HG03442 (cell line): ENCODE results near the gene MAP1LC3B2.

Source experiments
- ATAC-seq: cut with Tn5 transposase; IDR thresholded peaks from one replicate; pipeline ENCODE4 v1.9.1; 2021; ENCODE audit warnings: mild to moderate bottlenecking, moderate library complexity; ENCODE audit not compliant: unreplicated experiment

MAP1LC3B2 gene

DNA sequence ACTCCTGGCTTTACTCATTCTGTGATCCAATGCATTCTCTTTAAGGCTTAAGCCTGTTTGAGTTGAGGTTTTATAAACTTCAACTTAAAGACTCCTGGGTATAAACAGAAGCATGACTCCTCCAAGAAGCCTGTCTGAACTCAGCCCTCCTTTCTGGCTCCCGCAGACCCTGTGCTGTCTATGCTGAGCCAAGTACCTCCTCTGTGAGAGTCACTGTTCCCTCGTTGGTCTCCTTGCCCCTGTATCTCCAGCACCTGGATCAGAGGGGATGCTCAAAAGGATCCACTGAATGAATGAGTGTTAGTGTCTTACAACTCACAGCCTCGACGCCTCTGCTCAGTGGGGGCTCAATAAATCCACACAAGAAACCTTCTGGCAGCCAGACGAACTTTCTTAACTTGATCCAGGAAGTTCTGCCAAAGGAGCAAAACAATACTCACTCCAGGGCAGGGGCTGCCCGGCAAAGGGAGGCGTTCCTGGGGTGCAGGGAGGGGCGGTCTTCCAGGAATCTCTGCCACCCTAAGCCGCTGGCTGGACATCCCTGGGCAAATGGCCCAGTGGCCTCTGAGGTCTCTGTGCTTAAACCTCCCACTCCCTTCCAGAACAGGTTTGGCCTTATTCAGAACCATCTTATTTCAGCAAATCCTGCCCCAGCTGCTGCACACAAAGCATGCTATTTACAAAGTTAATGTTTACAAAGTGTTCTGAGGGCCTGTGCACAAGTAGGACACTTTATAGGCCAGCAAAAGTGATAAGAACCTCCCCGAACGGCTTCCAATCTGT lies 32.9 kb downstream of the MAP1LC3B2 start:
- ATAC-seq, result no peak

DNA sequence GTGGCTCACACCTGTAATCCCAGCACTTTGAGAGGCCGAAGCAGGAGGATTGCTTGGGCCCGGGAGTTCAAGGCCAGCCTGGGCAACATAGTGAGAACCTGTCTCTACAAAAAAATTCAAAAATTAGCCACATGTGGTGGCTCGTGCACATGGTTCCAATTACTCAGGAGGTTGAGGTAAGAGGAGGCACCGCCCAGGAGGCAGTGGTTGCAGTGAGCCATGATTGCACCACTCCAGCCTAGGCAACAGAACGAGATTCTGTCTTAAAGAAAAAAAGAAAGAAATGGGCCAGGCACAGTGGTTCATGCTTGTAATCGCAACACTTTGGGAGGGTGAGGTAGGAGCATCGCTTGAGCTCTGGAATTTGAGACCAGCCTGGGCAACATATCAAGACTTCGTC lies 33.5 kb downstream of the MAP1LC3B2 start:
- ATAC-seq, result no peak

DNA sequence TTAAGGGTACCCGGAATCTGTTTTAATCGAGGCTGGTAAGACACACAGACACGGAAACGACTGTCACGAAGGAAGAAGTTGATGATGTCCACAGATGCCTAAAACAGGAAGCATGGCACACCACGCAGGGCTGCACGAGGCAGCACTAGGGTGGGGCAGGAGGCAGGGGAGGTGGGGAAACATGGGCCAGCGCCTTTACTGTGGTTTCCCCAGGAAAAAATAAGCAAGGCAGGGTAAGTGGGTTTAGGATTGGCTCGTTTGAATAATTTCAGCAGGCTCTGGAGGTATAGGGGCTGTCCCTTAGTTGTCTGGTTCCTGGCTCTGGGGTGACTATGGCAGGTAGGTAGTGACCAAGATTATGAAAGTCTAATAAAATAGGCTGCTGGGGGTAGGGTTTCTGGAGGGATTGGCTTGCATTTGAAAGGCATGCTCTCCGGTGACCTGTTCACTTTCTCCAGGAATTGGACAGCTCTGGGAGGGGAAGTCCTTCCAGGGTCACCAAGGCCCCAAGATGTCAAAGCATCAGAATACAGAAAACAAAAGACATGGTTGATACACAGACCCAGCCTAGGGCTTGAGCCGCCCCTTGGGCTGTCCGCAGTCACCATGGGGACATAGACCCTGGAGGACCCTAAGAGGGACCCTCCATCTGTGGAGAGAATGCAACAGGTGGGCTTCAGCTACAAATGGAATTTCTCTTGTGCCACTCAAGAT lies 35.3 kb downstream of the MAP1LC3B2 start:
- no peak for ATAC-seq

DNA sequence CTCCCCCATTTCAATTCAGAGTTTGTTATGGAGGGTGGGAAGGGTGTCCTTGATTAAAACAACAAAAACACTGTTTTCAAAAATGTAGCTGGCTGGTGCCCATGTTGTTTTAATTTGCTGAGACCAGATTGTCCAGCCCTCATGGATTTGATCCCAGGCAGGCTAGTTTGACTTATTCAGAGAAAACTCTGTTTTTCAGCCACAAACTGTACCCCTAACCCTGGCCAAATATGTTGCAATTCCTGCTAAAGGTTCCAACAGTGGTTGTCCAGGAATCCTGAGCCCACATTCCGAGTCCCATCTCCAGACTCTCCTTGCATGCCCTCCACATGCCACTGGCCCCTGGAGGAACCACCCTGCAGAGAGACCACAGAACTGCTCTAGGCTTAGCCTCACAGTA lies 36.0 kb downstream of the MAP1LC3B2 start:
- ATAC-seq, result no peak

DNA sequence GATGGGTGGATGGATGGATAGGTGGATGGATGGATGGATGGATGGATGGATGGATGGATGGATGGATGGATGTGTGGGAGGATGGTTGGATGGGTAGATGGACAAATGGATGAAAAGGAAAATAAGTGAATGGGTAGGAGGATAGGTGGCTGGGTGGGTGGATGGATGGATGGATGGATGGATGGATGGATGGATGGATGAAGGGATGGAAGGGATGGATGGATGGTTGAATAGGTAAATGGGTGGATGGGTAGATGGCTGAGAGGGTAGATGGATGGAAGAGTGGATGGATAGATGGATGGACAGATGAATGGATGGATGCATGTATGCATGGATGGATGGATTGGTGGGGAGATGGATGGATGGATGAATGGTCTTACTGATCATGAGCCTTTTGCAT lies 36.5 kb downstream of the MAP1LC3B2 start:
- ATAC-seq, result no peak

DNA sequence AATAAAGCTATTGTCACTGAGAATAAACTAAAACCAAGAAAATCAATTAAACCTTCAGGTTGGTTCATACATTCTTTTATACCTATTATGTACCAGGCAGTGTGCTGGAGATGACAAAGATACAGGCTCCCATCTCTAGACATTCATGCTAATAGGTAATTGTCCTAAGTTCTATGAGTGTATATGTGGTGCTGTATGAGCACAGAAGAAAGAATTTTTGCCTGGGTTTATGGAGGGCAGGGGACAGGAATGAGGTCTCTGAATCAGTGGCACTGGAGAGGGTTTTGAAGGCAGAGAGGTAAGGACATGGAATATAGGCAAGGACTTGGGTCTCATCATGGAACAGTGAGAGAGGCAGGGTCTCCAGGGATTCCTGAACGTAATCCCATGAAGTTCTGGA lies 38.7 kb downstream of the MAP1LC3B2 start:
- ATAC-seq, result no peak

DNA sequence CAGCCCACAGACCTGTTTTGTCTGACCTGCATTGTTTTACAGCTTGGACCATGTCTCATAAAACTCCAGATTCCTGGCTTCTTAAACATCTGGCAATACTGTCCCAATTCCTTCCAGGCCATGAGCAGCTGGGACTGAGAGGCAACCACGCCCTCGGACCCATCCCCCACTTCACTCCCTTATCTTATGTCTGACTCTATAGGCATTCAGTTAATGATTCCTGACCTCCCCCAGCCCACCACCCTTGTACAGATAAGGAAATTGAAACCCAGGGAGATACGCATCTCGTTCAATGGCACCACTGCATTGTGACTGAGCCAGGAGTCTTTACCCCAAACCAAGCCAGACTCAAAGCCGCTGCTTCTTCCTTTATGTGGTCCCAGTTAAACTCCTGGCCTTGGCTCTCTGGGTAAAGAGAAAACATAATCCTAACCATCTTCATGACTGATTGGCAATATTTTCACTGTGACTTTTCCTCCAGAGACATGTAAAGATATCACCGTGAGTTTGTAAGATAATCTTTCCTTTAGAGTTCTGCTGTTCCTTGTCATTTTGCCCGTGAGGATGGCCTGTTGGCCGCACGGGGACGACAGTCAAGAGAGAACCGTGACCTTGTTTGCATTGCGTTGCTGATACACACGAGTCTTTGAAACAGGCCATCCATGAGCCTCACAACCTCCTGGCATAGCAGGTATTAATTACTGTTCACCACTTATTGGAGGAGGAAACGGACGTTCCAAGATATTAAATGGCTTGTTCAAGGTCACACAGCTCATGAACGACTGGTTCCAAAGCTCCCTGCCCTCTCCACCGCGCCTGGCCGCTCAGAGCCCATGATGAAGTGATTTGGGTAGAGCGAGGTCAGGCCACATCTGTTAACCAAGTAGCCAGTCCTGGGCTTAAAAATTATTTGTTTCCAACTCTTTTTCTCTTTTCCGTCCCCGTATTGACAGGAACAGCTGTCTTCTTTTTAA lies 39.4 kb downstream of the MAP1LC3B2 start:
- no peak for ATAC-seq

DNA sequence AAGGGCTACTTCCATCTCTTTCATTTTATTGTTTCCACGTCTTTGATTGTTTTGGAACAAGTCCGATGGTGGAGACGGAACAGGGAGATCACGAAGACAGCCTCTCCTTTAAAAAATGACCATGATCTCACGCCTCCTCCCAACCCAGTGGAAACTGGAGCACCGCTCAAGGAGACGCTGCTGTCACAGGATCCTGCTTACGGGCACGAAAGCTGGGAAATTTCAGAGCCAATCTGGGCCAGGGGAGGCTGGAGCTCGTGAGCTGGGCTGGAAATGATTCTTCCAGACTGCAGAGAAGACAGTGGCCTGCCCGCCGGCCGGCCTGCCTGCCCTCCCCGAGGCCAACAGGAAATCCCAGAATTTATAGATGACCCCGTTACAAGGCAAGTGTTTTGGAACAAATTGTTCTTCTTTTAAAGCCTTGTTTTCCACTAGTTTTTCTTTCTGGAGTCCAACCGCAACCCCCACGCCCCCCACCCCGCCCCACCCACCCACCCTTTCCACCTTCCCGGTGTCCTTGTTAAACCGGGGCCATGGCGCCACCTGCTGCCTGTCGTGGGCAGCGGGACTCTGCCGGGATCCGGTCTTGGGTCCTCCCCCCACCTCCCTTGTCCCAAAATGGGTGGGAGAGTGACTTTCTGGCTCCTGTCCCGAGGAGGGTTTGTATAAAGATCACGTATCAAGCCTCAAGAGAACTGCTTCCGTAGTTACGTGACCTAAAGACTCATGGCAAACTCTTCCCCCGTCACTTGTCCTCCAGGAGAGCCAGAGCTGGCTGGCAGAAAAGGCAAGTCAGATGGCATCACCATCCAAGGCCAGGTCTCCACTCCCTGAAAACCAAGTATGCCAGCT lies 40.3 kb downstream of the MAP1LC3B2 start:
- no peak for ATAC-seq

DNA sequence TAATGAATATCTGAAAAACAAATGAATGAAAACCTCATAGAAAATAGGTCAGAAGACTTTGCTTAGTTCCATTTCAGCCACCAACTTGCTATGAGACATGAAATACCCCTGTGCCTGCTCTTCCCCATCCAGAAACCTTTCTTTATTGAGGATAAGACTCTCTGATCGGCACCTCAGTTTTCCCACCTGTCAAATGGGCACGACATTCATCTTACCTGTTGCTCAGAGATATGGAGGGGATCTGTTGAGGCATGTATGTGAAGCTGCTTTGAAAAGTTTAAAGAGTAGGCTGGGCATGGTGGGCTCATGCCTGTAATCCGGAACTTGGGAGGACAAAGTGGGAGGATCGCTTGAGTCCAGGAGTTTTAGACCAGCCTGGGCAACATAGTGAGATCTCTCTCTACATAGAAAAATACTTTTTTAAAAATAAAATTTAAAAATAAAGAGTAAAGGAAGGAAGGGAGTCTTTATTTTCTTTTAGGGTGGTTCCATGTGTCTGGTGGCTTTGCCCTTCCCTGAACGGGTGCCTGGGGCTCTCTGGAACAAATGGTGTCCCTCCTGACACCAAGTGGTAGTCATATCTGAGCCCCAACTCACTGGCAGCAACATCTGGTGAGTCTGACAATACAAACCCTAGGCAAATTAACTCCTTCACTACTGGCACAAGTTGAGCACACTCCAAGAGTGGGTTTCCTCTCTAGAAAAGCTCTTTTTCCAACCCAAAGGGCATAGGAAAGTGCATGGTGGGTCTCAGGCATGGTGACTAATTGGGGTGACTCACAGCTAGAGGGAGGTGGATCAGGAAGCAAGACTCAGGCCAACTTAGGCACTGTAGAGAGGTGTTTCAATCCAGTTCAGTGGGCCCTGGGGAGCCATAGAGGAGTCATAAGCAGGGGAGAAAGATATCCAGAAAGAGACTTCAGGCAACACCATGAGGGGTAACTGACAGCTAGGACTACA lies 42.1 kb downstream of the MAP1LC3B2 start:
- no peak for ATAC-seq

DNA sequence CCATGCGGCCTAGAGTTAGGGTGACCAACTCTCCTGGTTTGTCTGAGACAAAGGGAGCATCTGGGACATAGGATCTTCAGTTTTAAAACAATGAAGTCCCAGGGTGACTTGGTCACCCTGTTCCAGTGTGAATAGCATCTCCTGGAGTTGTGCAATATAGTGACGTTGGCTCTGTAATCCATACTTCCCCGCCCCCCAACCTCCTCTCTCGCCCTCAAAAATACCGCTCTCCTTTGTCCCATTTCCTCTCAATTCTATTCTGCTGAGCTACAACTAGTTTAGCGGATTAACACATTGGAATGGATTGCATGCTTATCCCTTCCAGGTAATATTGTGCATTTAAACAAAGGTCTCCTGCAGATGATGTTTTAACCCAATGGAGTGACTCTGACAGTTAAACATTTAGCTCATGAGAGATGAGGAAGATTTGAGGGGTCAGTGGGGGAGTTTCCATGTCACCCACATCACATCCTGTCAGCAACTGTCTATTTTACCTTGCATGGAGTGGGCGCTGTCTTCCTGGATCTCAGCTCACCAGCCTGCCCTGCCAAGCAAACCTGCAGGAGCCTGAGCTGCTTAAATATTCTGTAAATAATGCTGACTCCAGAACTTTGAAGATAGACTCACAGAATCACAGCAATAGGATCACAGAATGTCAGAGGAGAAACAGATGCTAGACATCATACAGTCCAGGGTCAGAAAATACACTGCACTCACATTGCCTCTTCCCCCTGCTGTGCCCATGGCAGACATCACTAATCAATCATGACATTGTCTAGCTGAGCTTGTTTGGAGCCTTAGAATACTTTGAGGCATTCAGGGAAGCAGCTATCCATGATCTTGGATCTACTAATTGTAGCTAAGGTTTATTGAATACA lies 43.0 kb downstream of the MAP1LC3B2 start:
- no peak for ATAC-seq

DNA sequence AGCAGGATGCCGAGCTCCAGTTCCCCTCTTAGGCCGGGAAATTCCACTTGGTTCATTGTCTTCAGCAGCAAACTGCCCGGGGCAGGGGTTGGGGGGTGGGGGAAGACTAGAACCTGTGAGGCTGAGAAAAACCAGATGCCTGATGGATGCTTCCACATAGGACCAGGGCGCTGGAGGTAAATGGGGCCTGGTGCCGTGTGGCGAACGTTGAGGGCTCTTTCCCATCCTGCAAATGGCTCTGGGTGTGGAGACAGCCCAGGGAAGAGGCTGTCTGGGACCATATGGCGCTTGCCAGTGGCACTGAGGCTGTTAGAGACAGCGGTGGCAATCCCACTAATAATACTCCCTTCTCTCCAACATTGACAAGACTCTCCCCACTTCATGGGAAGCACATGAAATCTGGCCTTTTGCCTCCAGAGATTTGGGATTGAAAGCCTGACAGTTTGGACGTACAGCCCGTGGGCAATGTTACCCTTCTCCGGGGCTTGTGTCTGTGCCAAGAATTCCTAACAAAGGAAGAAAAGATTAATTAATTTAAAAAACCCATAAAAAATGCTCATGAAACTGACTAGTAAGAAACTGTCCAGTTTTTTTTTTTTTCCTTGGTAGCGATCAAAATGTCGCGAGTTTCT lies 44.5 kb downstream of the MAP1LC3B2 start:
- ATAC-seq, result no peak

DNA sequence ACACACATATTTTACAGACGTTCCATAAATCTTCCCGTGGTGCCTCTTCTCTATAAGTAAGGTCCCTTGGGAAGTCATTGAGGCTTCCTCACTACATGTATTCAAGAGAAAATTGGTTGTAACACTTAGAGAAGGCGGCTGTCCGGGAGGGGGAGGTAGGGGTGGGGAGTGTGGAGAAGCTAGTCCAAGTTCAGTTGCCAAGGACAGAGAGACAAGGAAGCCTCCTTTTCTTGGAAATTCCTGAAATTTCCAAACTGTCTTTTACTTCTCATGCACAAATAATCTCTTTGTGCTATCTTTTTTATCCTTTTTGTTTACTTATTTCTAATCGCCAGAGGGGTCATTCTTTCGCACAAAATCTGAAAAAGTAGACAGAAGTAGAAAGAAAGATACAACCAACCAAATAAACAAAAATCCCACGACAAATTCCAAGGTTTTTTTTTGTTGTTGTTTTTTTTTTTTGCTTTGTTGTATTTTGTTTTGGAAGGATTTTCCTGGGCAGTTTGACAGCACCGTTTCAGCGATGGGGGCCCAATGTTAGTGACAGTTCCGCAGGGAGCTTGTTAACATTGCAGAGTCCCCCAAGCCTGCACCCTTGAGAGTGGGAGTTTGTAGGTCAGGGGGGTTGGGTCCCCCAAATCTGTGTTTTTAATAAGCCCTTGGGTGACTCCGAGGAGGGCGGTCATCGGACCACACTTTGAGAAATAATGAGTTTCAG lies 45.2 kb downstream of the MAP1LC3B2 start:
- no peak for ATAC-seq

DNA sequence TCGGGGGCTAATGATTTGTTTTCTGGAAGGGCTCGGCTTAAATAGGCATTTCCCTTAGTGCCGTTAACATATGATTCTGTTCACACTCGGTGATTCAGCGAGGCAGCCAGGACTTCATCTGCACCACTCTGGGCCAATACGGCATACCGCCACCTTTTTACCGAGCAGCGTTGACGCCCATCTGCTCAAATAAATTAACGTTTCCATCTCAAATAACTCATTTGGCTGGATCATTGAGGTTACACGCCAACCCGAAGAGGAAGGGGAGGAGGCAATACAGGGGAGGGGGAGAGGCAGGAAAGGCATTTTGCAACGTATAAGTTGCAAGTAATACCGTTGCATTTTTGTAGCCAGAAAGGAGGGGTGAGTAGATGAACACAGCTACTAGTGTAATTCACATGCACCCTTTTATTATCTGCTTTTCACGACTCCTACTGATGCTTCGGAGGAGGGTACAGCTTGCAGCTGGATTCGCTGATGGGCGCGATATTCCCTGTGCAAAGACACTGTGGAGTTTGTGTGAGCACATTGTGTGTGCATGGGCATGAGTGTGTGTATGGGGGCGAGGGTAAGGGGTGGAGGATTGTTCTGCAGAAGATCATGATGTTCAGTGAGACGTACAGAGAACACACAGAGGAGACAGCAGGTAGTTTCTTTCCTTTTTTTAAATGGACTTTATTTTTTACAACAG lies 45.9 kb downstream of the MAP1LC3B2 start:
- no peak for ATAC-seq

DNA sequence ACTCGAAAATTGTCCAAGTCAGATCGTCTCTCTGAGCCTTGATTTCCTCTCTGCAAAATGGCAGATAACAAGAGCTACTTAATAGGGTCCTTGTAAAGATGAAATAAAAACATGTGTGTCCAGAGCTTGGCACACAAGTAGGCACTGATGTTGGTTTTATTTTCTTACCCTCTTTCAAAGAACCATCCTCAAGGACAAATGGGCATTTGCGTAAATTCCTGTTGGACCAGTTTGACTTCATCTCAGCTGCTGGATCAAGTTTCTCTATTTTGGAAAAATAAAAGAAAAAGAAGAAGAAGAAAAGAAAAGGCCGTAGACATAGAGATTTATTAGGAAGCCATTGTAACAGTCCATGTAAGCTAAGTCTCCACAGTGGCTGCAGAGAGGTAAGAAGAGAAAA lies 47.2 kb downstream of the MAP1LC3B2 start:
- ATAC-seq, result no peak

DNA sequence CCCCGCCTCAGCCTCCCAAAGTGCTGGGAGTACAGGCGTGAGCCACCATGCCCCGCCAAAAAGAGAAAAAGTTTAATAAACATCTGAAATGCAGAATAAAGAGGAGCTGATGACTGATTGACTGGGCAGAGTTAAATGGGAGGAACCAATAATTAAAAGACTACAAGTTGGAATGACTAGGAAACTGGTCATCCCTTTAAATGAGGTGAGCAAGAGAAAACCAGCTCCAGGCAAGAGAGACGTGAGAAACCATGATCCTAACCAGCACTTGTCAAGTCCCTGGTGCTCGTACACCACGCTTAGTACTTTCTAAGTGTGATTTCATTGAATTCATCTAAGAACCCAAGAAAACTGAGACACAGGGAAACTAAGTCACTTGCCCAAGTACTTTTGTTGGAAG lies 47.9 kb downstream of the MAP1LC3B2 start:
- no peak for ATAC-seq

DNA sequence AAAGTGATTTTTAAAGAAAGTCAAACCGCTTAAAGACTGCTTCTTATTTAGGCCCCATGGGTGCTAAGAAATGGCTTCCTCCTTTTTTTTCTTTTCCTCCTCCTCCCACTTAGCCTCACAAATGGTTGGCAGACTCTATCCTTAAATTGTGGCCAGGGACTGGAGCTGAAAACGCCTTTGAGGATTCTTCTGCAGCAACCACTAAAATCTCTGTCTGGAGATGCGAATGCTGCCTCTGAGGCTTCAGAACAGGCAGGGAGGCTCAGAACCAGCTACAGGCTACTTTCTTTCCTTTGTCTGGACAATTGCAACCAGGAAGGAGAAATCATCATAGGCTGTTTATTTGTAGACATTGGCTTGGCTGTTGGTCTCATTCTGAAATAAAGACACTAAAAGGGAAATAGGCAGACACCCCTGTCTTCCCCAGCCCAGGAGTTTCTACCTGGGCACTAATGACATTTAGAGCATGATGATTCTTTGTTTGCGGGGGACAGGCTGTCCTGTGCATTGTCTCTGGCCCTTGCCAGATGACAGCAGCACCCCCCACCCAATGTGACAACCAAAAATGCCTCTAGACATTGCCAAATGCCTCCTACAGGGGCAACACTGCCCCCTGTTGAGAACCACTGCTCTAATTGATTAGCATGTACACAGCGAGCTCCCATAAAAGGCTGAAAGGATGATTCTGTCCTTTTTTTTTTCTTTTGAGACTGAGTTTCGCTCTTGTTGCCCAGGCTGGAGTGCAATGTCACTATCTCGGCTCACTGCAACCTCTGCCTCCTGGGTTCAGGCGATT lies 50.3 kb downstream of the MAP1LC3B2 start:
- no peak for ATAC-seq
